Right lobe of liver (tissue), 6 donors: ENCODE data around the gene OTOP2. TPM values are rescaled to one million over a fixed set of nuclear protein-coding genes. Genes with fewer than 3 reads are reported as not detected.

Source experiments
- ATAC-seq, 4 donors: fragments of 200-7000 bp; cut with Tn5 transposase; one replicate each; pipeline ENCODE4 v1.9.1; 2020; ENCODE audit warnings: mild to moderate bottlenecking in 4 of 4, moderate library complexity in 4 of 4
- DNase-seq, 3 donors: peaks; one replicate each; pipeline ENCODE4 v3.0.0-alpha.2; 2020
- H3K27ac ChIP-seq, 3 donors: fragments of 200-600 bp; one replicate each; pipeline ENCODE4 v1.8.0; 2022
- H3K27me3 ChIP-seq, 2 donors: fragments of 200-600 bp; one replicate each; pipeline ENCODE4 v1.8.0; 2022
- H3K36me3 ChIP-seq, 4 donors: fragments of 200-600 bp; sonication (generic) in 1 of 4; one replicate each; pipeline versions ENCODE4 v1.5.1 to v1.8.0; 2017 to 2022; ENCODE audit warnings: control low read depth in 1 of 4
- H3K4me1 ChIP-seq, 4 donors: fragments of 200-600 bp; sonication (generic) in 1 of 4; one replicate each; pipeline versions ENCODE4 v1.5.1 to v1.8.0; 2017 to 2022; ENCODE audit warnings: control low read depth in 1 of 4
- H3K4me3 ChIP-seq, 3 donors: fragments of 200-600 bp; one replicate each; pipeline ENCODE4 v1.8.0; 2022
- H3K9me3 ChIP-seq, 4 donors: fragments of 200-600 bp; sonication (generic) in 1 of 4; one replicate each; pipeline versions ENCODE4 v1.5.1 to v1.8.0; 2017 to 2022; ENCODE audit warnings: control low read depth in 1 of 4
- CTCF ChIP-seq, 4 donors: fragments of 200-600 bp in 3 of 4; fragments of 450-650 bp in 1 of 4; IDR thresholded peaks; one replicate each; pipeline versions ENCODE4 v1.5.1 to v1.8.0; 2016 to 2022; ENCODE audit warnings: antibody characterized with exemption in 4 of 4, mild to moderate bottlenecking in 2 of 4
- POLR2A ChIP-seq: fragments of 450-650 bp; IDR thresholded peaks from one replicate; pipeline ENCODE4 v1.6.1; 2017; ENCODE audit warnings: antibody characterized with exemption, mild to moderate bottlenecking
- WGBS: methylation state at CpG from one replicate; pipeline ENCODE4 v1.1.6; 2018; ENCODE audit warnings: low coverage, low lambda C conversion rate; ENCODE audit not compliant: insufficient coverage; ENCODE audit errors: missing lambda C conversion rate; 5-methylcytosine and 5-hydroxymethylcytosine counted together
- intact Hi-C, 2 donors: fragments of 100-400 bp; cut with DNase I; formaldehyde crosslinking; loops; one replicate each; pipeline versions ENCODE4 v1.11.2 to v1.14.1; 2022
- total RNA-seq, 6 experiments: library from RNA; depleted of rRNA in 2 of 6; stranded (reverse); fragments of >200 nt in 2 of 6; fragmentation: NEBNext Ultra II Directional in 3 of 6; extraction: Animal tissue kit (Norgen Biotek cat#: 25700) in 3 of 6; gene quantifications; one replicate each; pipeline versions ENCODE4 v1.1.0 to v1.2.4, GENCODE V29; 2016 to 2023
- donor health status: DM: no; HTN: yes; CAD: no.
- donor health status: DM: no; HTN: no; CAD: no.
- donor health status: DM: no; HTN: no; CAD: no.
- donor health status: DM: no; HTN: yes; CAD: no.
- donor health status: DM: no; HTN: yes; CAD: no.

OTOP2 gene
- total RNA-seq, 6 experiments from 2014 or later = not detected

- Histone ChIP-seq H3K36me3 (no peaks in the 10 kb centered on the region), H3K27me3 (no peaks in the 10 kb centered on the region), H3K4me1 (no peaks in the 10 kb centered on the region), H3K4me3 (no peak overlapping the region), H3K27ac (no peak overlapping the region), H3K9me3 (no peaks in the 10 kb centered on the region)
- intact Hi-C loops = no loop called here
- 57% methylated on average over 8 of the region's 13 CpGs for WGBS
- no peak for DNase-seq
- ATAC-seq = no peak
- TF ChIP-seq CTCF (IDR thresholded peaks at IDR 0.05) (no peak), POLR2A (no peak)
Measured at GRCh38 chr17:74943808-74944522, 19.9 kb downstream of the OTOP2 start.

- H3K9me3 ChIP-seq = no peaks in the 10 kb centered on the region
- H3K4me1 ChIP-seq = no peaks in the 10 kb centered on the region
- no peaks in the 10 kb centered on the region for H3K27me3 ChIP-seq
- no peak for DNase-seq
- ATAC-seq = no peak
- H3K4me3 ChIP-seq = no peak overlapping the region
- no peaks in the 10 kb centered on the region for H3K36me3 ChIP-seq
- no peak overlapping the region for H3K27ac ChIP-seq
- intact Hi-C loops = no loop called here
- 30% methylated on average over 6 of the region's 6 CpGs for WGBS
- TF ChIP-seq POLR2A (no peak), CTCF (IDR thresholded peaks at IDR 0.05) (no peak)
Measured at GRCh38 chr17:74945543-74945942, 21.5 kb downstream of the OTOP2 start.

- TF ChIP-seq CTCF (IDR thresholded peaks at IDR 0.05) = no peak
- no peak for TF ChIP-seq POLR2A
- Histone ChIP-seq H3K4me3 (no peak overlapping the region), H3K27ac (no peak overlapping the region), H3K36me3 (no peaks in the 10 kb centered on the region), H3K27me3 (no peaks in the 10 kb centered on the region), H3K9me3 (no peaks in the 10 kb centered on the region), H3K4me1 (no peaks in the 10 kb centered on the region)
- no CpG with 5 or more reads among the region's 14 CpGs for WGBS
- ATAC-seq (no peak), DNase-seq (no peak)
- intact Hi-C loops = no loop called here
Measured at GRCh38 chr17:74946641-74947040, 22.6 kb downstream of the OTOP2 start.

GRCh38 chr17:74947041-74947754, 23.1 kb downstream of the OTOP2 start:
- WGBS = 70% methylated on average over 2 of the region's 17 CpGs
- no peaks in the 10 kb centered on the region for H3K36me3 ChIP-seq
- no peaks in the 10 kb centered on the region for H3K4me1 ChIP-seq
- no peaks in the 10 kb centered on the region for H3K27me3 ChIP-seq
- H3K27ac ChIP-seq = no peak overlapping the region
- no peaks in the 10 kb centered on the region for H3K9me3 ChIP-seq
- TF ChIP-seq POLR2A (no peak), CTCF (IDR thresholded peaks at IDR 0.05) (no peak)
- intact Hi-C loops = no loop called here
- no peak for ATAC-seq
- H3K4me3 ChIP-seq = no peak overlapping the region
- no peak for DNase-seq
